ENCODE measurements around the gene KYNU. TPM values are rescaled to one million over a fixed set of nuclear protein-coding genes. Genes with fewer than 3 reads are reported as not detected.

KYNU gene
- total RNA-seq, 1 experiment from 2014 or later: 55.7 TPM

- no peak overlapping the region for H3K4me2 ChIP-seq
- CTCF ChIA-PET: no interaction called here
- TF ChIP-seq CTCF (conservative IDR thresholded peaks at IDR 0.05) (no peak), EZH2 (IDR thresholded peaks at IDR 0.05; ENCODE audit: low read depth) (no peak)
- H2AFZ ChIP-seq: no peak overlapping the region
- H3K4me3 ChIP-seq: no peak overlapping the region
- H3K4me1 ChIP-seq (replicated peaks; ENCODE audit: insufficient read depth): peaks cover 40% of the 10 kb centered on the region
- H3K27me3 ChIP-seq (ENCODE audit: insufficient read depth, low read depth): no peaks in the 10 kb centered on the region
- POLR2A ChIA-PET (ENCODE audit: unreplicated experiment): no interaction called here
- DNase-seq: no peak
- intact Hi-C loops (cut with micrococcal nuclease; ENCODE audit: unreplicated experiment): no loop called here
- no peaks in the 10 kb centered on the region for H3K36me3 ChIP-seq (ENCODE audit: low read depth)
- peaks cover 25% of the 10 kb centered on the region for H3F3A ChIP-seq (ENCODE audit: insufficient read depth, low read depth)
- no peak overlapping the region for H3K27ac ChIP-seq
- no peaks in the 10 kb centered on the region for H4K20me1 ChIP-seq (ENCODE audit: insufficient read depth)
- no peaks in the 10 kb centered on the region for H3K79me2 ChIP-seq (ENCODE audit: low read depth)
- H3K9me3 ChIP-seq (ENCODE audit: insufficient read depth, low read depth): no peaks in the 10 kb centered on the region; the same call in 1 of the 2 replicates
- no TSS peak for BruUV-seq (replicated peaks)
- no peaks in the 10 kb centered on the region for H3K9me2 ChIP-seq (ENCODE audit: insufficient read depth)
These were observed 63.3 kb downstream of the KYNU start for GRCh38 chr2:142940606-142941223.

- no peaks in the 10 kb centered on the region for H4K20me1 ChIP-seq (ENCODE audit: insufficient read depth)
These were observed 65.2 kb downstream of the KYNU start for GRCh38 chr2:142942690-142943089.

GRCh38 chr2:142944264-142944663 lies 66.8 kb downstream of the KYNU start:
- Histone ChIP-seq H3K9me3 (ENCODE audit: insufficient read depth, low read depth) (peaks cover 20% of the 10 kb centered on the region), H3K4me3 (no peak overlapping the region), H3K27ac (peak overlapping the region; percentile 65), H3K27me3 (ENCODE audit: insufficient read depth, low read depth) (no peaks in the 10 kb centered on the region), H3K36me3 (ENCODE audit: low read depth) (no peaks in the 10 kb centered on the region), H3K4me2 (peak overlapping the region; percentile 38), H4K20me1 (ENCODE audit: insufficient read depth) (no peaks in the 10 kb centered on the region), H2AFZ (no peak overlapping the region), H3K9me2 (ENCODE audit: insufficient read depth) (no peaks in the 10 kb centered on the region), H3K4me1 (replicated peaks; ENCODE audit: insufficient read depth) (peaks cover 39% of the 10 kb centered on the region), H3F3A (ENCODE audit: insufficient read depth, low read depth) (peaks cover 26% of the 10 kb centered on the region), H3K79me2 (ENCODE audit: low read depth) (no peaks in the 10 kb centered on the region)
- CTCF ChIA-PET: no interaction called here
- POLR2A ChIA-PET (ENCODE audit: unreplicated experiment): interaction anchor here (0.5 to 0.8 kb wide), 5 partner anchors 30 to 69 kb away, joined by 3 to 29 read pairs (median 7); no protein-coding TSS in a partner anchor
- intact Hi-C loops (cut with micrococcal nuclease; ENCODE audit: unreplicated experiment): loop anchor here (1.0 kb wide), 1 partner anchor 40 kb away; no protein-coding TSS in a partner anchor
- DNase-seq: peak in 1 of 2 experiments; percentile 90
- BruUV-seq (replicated peaks): no TSS peak
- TF ChIP-seq CTCF (conservative IDR thresholded peaks at IDR 0.05) (no peak), EZH2 (IDR thresholded peaks at IDR 0.05; ENCODE audit: low read depth) (no peak)

More at GRCh38 chr2:142942690-142943089, 65.2 kb downstream of the KYNU start:
- Histone ChIP-seq H3K36me3 (ENCODE audit: low read depth) (no peaks in the 10 kb centered on the region), H3K9me2 (ENCODE audit: insufficient read depth) (no peaks in the 10 kb centered on the region), H3K4me1 (replicated peaks; ENCODE audit: insufficient read depth) (peaks cover 46% of the 10 kb centered on the region), H3K9me3 (ENCODE audit: insufficient read depth, low read depth) (peaks cover 8% of the 10 kb centered on the region; the same call in 1 of the 2 replicates), H3K4me2 (no peak overlapping the region), H3K4me3 (no peak overlapping the region), H3K27ac (no peak overlapping the region), H3F3A (ENCODE audit: insufficient read depth, low read depth) (peaks cover 26% of the 10 kb centered on the region), H3K79me2 (ENCODE audit: low read depth) (no peaks in the 10 kb centered on the region), H2AFZ (no peak overlapping the region), H3K27me3 (ENCODE audit: insufficient read depth, low read depth) (no peaks in the 10 kb centered on the region)
- intact Hi-C loops (cut with micrococcal nuclease; ENCODE audit: unreplicated experiment): no loop called here
- ChIA-PET CTCF (no interaction called here), POLR2A (ENCODE audit: unreplicated experiment) (no interaction called here)
- BruUV-seq (replicated peaks): no TSS peak
- DNase-seq: no peak
- TF ChIP-seq EZH2 (IDR thresholded peaks at IDR 0.05; ENCODE audit: low read depth) (no peak), CTCF (conservative IDR thresholded peaks at IDR 0.05) (no peak)

Data from PC-9 (cell line).